GM18505 (cell line): ENCODE measurements around the gene CAPRIN2.

Source experiments
- ATAC-seq: cut with Tn5 transposase; IDR thresholded peaks from one replicate; pipeline ENCODE4 v1.9.1; 2021; ENCODE audit not compliant: unreplicated experiment
- POLR2A ChIP-seq: IDR thresholded peaks from 4 replicates; pipeline ENCODE4 v1.6.1; 2011; ENCODE audit warnings: borderline replicate concordance; ENCODE audit not compliant: insufficient read depth, insufficient read length; ENCODE audit errors: extremely low read depth

The CAPRIN2 gene

DNA sequence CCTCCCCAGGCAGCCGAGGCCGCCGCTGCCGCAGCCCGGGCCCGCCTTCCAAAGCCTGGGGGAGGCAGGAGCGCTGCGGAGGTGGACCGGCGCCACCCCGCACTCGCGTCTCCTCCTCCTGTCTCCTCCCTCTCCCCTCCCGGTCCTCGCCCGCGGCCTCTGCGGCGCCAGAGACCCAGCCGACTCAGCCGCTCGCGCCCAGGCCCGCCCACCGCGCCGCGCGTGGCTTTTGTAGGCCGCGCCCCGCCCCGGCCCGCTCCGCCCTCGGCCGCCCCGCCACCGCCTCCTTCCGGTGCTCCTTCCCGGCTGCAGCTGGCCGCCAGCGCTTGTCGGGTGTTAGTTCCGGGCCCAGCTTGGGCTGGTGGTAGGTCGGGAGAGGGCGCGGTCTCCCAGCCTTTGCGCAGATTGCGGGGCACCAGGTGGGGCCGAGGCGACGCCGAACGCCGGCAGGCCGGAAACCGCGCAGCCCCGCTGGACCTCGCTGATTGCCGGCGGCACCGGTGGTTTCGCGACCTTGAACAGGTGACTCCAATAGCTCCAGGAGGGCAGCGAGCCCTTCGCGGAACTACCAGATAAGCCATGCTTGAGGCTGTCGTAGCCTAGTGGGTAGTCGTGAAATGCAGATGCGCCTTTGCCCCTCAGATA, at the start of gene CAPRIN2:
CAPRIN2 (minus strand) TSS at position 202 of the 645 bp plus-strand sequence. CDS start 1,431 bp downstream, outside the sequence.
- ATAC-seq: peak; percentile 94
- TF ChIP-seq POLR2A: peak; percentile 84

DNA sequence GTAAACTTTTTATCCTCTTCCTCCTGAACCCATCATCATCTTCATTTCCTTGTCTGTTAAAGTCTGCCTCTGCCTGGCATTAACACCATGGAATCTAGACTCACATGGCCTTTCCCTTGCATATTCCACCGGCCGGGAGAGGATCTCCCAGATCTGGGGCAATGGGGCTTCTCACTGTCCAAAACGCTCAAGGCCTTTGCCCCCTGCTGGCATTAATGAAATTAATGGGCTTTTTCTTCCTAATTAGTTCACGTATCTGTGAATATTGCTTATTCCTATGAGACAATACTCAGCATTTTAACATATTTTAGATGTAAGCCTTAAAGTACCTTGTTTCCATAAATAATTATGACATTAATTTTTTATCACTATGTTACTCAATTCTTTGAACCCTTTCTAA, 42.9 kb upstream of the CAPRIN2 start:
- TF ChIP-seq POLR2A: no peak
- no peak for ATAC-seq

GRCh38 chr12:30796891-30797371, 42.2 kb upstream of the CAPRIN2 start:
- no peak for ATAC-seq
- no peak for TF ChIP-seq POLR2A

DNA sequence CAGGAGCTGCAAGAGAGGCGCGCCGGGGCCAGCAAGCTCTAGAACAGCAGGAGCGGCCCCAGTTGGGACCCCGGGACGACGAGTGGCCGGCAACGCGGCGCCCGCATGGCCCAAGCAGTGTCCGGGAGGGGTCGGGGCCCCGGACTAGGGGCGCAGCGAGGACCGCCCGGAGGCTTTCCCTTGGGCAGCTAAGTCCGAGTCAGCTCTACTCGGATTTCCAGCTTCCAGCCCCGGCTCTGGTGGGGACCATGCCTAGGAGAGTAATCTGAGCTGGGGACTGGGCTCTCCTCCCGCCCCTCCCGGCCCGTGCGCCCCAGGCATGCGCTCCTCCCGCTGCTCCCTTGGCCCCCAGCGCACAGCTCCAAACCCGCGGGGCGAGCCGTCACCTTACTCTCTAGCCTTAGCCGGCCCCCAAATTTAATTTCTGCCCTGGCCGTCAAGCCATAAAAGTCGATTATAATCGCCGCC, 41.6 kb upstream of the CAPRIN2 start:
- ATAC-seq: peak; percentile 26

DNA sequence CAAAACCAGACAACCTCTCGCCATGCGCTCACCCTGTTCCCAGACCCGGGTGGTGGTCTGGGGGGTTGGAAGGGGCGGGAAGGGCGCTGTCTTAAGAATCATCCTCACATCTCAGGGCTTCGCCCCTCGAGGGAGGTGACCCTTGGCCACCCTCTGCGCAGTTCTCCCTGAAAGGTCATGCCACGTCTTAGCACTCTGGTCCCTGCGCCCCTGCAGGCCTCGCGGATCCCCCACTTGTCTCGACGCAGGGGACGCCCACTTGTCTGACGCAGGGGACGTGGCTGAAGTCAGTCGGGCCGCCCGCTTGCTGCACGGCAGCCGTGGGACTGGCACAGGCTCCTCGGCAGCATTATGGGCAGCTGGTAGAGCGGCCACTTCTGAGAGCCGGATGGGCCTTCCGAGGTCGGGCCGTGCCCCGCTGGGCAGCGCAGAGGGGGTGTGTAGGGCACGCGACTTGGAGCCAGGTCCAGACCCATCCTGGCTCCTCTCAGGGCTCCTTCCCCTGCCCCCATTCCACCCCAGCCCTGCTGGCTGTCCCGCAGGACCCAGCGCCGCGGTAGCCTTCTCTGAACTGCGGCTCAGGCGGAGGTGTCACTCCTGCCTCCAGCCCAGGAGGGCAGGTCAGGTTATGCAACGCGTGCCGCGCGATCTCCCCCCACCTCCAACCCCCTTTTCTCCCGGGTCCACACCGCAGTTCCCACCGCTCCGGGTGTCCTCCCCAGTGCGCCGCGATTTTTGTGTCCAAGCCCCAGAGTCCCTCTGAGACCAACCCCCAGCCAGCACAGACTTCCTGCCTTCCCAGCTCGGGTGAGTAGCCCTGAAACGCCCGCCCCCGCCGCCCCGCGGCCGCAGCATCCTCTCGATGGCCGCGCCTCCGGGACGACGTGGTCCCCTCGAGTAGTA, 40.9 kb upstream of the CAPRIN2 start:
- TF ChIP-seq POLR2A: no peak
- ATAC-seq: peak; percentile 91

More for the DNA sequence above, 41.6 kb upstream of the CAPRIN2 start:
- TF ChIP-seq POLR2A: no peak

DNA sequence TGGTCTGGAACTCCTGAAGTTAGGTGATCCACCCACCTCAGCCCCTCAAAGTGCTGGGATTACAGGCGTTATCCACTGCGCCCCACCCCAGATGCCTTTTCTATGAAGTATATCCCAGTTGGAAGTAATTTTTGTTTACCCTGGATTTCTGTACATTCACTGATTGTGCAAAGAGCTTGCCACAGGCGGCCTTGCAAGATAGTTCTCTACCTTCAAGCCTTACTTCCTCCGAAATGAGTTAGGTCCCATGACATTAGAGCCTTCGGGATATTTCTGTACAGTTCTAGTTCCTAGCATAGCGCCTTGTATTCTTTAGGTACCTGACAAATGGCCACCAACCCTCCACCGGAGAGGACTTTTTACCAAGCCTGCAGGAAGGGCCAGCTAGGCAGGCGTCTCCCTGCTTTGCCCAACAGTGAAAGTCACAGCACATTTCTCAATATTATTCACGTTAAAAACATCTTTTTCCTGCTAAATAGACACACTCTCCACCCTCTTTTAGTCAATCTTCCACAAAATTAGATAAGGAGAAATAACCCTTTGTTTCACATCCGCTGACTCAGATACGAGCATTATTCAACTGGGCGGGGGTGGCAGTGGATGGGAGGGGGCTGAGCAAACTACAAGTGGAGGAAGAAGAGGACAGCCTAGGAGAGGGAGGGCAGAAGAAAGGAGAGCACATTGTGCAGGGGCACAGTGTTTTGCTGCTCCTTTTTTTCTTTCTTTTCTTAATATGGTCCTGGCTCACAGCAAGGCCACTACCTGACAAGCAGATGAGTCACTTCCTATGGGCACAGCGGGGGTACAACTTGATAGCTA, 40.0 kb upstream of the CAPRIN2 start:
- no peak for TF ChIP-seq POLR2A
- no peak for ATAC-seq

DNA sequence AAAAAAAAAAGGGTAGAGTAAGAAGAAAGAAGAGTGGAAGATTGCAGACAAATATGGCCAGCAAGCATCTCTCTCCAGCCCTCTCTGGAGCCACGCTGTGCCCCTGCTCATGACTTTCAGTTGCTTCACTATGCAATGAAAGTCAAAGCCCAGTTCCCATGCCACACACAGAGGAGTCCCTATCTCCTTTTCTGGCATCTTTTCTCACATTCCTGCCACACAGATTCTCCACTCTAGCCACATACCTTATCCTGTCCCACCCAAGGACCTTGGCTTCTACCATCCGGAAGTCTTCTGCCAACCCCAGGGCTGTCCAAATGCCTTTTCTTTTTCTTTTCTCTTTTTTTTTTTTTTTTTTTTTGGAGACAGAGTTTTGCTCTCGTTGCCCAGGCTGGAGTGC, 39.3 kb upstream of the CAPRIN2 start:
- TF ChIP-seq POLR2A: no peak
- no peak for ATAC-seq

DNA sequence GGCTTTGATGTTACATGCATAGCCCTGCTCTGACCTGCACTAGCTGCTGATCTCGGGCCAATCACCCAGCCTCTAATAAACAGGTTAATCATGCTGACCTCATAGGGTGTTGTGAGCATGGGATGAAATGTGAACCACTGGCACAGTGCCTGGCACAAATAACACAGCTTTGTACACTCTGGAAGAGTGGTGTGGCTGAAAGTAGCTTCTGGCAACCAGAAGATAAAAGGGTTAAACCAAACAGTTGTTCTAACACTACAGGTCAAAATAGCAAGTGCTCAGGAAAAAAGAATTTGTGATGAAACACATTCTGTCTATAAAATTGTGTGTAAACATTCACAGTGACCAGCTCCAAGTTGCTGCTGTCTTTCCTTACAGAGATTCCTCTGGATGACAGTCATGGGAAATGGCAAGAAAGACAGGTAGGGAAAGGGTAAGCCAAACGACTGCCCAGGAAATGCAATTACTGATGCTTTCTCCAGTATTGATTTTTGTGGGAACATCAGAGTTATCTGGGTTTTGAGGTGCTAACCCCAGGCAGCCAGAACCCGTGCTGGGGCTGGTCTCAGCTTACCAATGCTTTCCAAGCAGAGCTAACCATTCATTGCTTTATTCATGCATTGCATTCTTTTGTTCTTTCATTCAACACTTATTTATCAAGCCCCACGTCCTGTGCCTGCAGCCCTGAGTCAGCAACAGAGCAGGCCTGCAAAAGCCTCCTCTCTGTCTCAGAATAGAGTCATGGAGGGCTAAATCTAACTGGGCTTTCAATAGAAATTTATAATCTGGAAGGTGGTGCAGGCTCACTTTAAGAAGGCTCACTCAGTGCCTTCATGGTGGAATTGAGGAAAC, 38.1 kb upstream of the CAPRIN2 start:
- no peak for ATAC-seq
- no peak for TF ChIP-seq POLR2A

- TF ChIP-seq POLR2A: no peak
- no peak for ATAC-seq
These were observed 37.3 kb upstream of the CAPRIN2 start for GRCh38 chr12:30792085-30792484.

DNA sequence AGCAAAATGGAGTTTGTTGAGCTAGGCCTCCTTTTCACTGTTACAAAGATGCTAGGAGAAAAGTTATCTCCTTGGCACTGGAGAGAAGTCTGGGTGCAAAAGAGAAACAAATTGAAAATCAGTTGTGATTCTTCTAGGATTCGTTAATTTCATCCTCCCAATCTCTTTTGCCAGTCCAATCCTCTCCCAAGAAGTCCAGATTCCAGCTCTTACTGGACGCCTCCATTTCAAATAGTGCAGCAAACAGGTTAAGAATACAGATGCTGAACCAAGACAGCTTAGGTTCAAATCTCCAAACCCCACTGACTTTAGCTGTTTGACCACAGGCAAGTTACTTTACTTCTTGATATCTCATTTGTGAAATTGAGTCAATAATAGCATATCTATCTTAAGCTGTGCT, 34.0 kb upstream of the CAPRIN2 start:
- no peak for ATAC-seq
- TF ChIP-seq POLR2A: no peak

DNA sequence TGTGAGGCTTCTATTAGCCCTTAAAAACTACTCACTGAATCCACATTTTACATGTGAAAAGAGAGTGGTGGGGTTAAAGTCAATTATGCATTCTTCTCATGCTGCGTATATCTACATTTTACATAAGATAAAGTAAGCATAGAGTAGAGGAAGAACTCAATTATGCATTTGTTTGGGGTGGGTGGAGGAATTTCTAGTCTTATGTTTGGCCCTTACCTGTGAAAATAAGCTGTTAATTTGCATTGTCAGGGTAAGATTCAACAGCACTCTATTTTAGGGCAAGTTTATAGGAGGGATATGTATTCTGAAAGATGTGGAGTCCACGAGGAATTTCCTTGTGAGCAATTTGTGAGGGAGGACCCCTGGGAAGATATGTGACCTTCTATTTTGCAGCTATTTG, 30.9 kb upstream of the CAPRIN2 start:
- ATAC-seq: no peak
- no peak for TF ChIP-seq POLR2A

DNA sequence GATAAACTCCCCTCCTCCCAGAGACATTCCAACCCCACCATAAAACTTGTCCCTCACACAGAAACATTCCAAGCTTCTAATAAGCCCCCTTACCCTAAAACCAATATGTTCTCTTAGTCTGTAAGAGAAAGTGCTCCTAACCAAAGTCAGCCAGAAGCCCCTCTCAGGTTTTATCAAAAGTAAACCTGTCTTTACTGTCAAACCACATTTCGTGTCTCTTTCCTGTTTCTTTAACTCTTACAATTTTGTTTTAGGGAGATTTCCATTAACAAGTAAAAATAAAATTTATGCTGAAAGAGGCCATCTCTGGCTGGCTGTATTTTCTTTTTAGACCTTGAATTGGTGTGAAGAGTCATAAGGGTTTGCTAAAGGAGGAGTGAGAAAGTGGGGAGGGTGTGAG, 29.8 kb upstream of the CAPRIN2 start:
- ATAC-seq: no peak
- no peak for TF ChIP-seq POLR2A
